Neural cell (in vitro differentiated cells): ENCODE measurements around the gene L3MBTL4. TPM values are rescaled to one million over a fixed set of nuclear protein-coding genes. Genes with fewer than 3 reads are reported as not detected.

Experiments used
- H2AFZ ChIP-seq: fragments of 200-600, 300-800 bp; sonication (generic), shearing (Covaris generic); 2 replicates; pipeline ENCODE4 v1.6.0; 2014; ENCODE audit warnings: low read depth, mild to moderate bottlenecking, antibody characterized with exemption, low read length, moderate library complexity
- H3F3A ChIP-seq: fragments of 200-600 bp; shearing (Covaris generic); 2 replicates; pipeline ENCODE4 v1.6.1; 2016; ENCODE audit warnings: mild to moderate bottlenecking, moderate library complexity, mixed read lengths, antibody characterized with exemption, low read length; ENCODE audit not compliant: insufficient read depth, poor library complexity, severe bottlenecking
- H3K27ac ChIP-seq: fragments of 200-600, 300-800 bp; sonication (generic), shearing (Covaris generic); 2 replicates; pipeline ENCODE4 v1.5.1; 2014; ENCODE audit warnings: mild to moderate bottlenecking, low read length, moderate library complexity
- H3K27me3 ChIP-seq: fragments of 300-800, 200-600 bp; sonication (generic), shearing (Covaris generic); 2 replicates; pipeline ENCODE4 v1.6.0; 2014; ENCODE audit warnings: mild to moderate bottlenecking, low read depth, low read length, moderate library complexity; ENCODE audit not compliant: insufficient read depth
- H3K36me3 ChIP-seq: fragments of 300-800, 200-600 bp; sonication (generic), shearing (Covaris generic); 2 replicates; pipeline ENCODE4 v1.5.1; 2014; ENCODE audit warnings: mild to moderate bottlenecking, antibody characterized with exemption, low read length, moderate library complexity; ENCODE audit not compliant: insufficient read depth
- H3K4me2 ChIP-seq: fragments of 300-800, 200-600 bp; sonication (generic), shearing (Covaris generic); 2 replicates; pipeline ENCODE4 v1.6.0; 2014; ENCODE audit warnings: mild to moderate bottlenecking, low read length
- H3K4me3 ChIP-seq: fragments of 300-800, 200-600 bp; sonication (generic), shearing (Covaris generic); 2 replicates; pipeline ENCODE4 v1.5.1; 2014; ENCODE audit warnings: mild to moderate bottlenecking, low read length, moderate library complexity
- H3K79me2 ChIP-seq: fragments of 200-600 bp; shearing (Covaris generic); replicated peaks from 2 replicates; pipeline ENCODE4 v1.6.0; 2014; ENCODE audit warnings: mild to moderate bottlenecking, low read length, moderate library complexity; ENCODE audit not compliant: insufficient read depth
- H3K9ac ChIP-seq: fragments of 300-800, 200-600 bp; sonication (generic), shearing (Covaris generic); 2 replicates; pipeline ENCODE4 v1.6.1; 2016; ENCODE audit warnings: mild to moderate bottlenecking, low read length, mixed read lengths
- H3K9me2 ChIP-seq: fragments of 200-600 bp; shearing (Covaris generic); 2 replicates; pipeline ENCODE4 v1.6.1; 2016; ENCODE audit warnings: mild to moderate bottlenecking, low read length, mixed read lengths; ENCODE audit not compliant: insufficient read depth
- H3K9me3 ChIP-seq: fragments of 200-600, 300-800 bp; sonication (generic), shearing (Covaris generic); 2 replicates; pipeline ENCODE4 v1.6.1; 2016; ENCODE audit warnings: mild to moderate bottlenecking, mixed run types, low read length, moderate library complexity, mixed read lengths
- H4K20me1 ChIP-seq: fragments of 200-600 bp; shearing (Covaris generic); 2 replicates; pipeline ENCODE4 v1.6.1; 2016; ENCODE audit warnings: mild to moderate bottlenecking, mixed run types; ENCODE audit not compliant: insufficient read depth
- EP300 ChIP-seq: fragments of 450-650 bp; conservative IDR thresholded peaks from 2 replicates; pipeline ENCODE4 v1.6.1; 2014; ENCODE audit warnings: antibody characterized with exemption, mild to moderate bottlenecking, moderate library complexity; ENCODE audit not compliant: poor library complexity, severe bottlenecking
- EZH2 ChIP-seq: fragments of 200-600, 300-800 bp; shearing (Covaris generic), sonication (generic); IDR thresholded peaks from 2 replicates; pipeline ENCODE4 v1.6.1; 2014; ENCODE audit warnings: antibody characterized with exemption, low read length, borderline replicate concordance, mild to moderate bottlenecking; ENCODE audit not compliant: insufficient read depth, poor library complexity, severe bottlenecking
- MXI1 ChIP-seq: fragments of 450-650 bp; conservative IDR thresholded peaks from 2 replicates; pipeline ENCODE4 v1.6.1; 2014; ENCODE audit warnings: antibody characterized with exemption, mild to moderate bottlenecking; ENCODE audit not compliant: poor library complexity, severe bottlenecking
- POLR2AphosphoS5 ChIP-seq: IDR thresholded peaks from 2 replicates; pipeline ENCODE4 v1.6.1; 2012
- RAD21 ChIP-seq: fragments of 450-650 bp; conservative IDR thresholded peaks from 2 replicates; pipeline ENCODE4 v1.6.1; 2014; ENCODE audit warnings: antibody characterized with exemption, mild to moderate bottlenecking, moderate library complexity
- SMC3 ChIP-seq: fragments of 450-650 bp; conservative IDR thresholded peaks from 2 replicates; pipeline ENCODE4 v1.6.1; 2014; ENCODE audit warnings: antibody characterized with exemption, mild to moderate bottlenecking, moderate library complexity; ENCODE audit not compliant: poor library complexity
- TAF1 ChIP-seq: IDR thresholded peaks from 2 replicates; pipeline ENCODE4 v1.6.1; 2012; ENCODE audit warnings: low read depth
- polyA plus RNA-seq: library from polyadenylated mRNA; depleted of rRNA; stranded (reverse); fragments of >200 nt; gene quantifications from 2 replicates; pipeline ENCODE4 v1.2.3, GENCODE V29; 2014
- TF ChIP-seq, protein P1 (sequence below): IDR thresholded peaks from 2 replicates; pipeline ENCODE4 v1.6.1; 2012; ENCODE audit warnings: borderline replicate concordance
- TF ChIP-seq, protein P2 (sequence below): fragments of 450-650 bp; IDR thresholded peaks from 2 replicates; pipeline ENCODE4 v1.5.1; 2014; ENCODE audit warnings: antibody characterized with exemption, mild to moderate bottlenecking, moderate library complexity; ENCODE audit not compliant: poor library complexity, severe bottlenecking

The L3MBTL4 gene
- polyA plus RNA-seq, 1 donor from 2014 or later: 0.90 TPM

DNA sequence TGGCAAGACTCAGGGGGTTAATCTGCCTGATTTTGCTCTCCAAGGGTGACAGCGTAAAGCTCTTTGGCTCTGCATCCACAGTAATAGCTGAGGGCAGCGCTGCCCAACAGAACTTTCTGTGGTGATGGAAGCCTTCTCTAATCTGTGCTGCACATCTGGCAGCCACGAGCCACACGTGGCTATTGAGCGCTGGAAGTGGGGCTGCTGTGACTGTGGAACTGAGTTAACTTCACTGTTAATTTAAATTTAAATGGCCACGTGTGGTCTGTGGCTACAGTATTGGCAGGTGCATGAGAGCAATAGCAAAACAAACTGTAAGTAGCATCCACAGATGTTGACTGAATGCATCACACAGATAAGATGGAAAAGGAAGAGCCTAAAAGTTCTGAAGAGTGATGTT is 472.1 kb downstream of the L3MBTL4 start (continued):
- no peak for TF ChIP-seq EZH2
- TF ChIP-seq MXI1: no peak

DNA sequence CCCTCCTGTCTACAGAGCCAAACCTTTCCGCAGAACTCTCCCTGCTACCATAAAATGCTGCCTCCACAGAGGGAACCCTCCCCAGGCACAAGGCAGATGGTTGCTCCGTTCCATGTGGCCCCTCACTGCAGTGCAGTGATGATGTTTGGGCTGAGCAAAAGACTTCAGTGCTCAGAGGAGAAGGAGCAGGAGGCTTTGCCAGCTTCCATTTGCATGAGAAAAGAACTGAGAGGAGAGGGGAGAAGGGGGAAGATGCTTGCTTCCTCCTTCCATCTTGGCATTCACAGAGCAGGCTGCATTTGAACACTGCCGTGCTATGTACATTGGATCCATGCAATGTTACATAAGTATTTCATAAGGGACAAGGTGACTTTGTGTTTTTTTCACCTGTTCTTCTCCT is 472.8 kb downstream of the L3MBTL4 start:
- Histone ChIP-seq H3K9ac (no peak overlapping the region), H2AFZ (no peak overlapping the region), H3K36me3 (no peaks in the 10 kb centered on the region), H3K4me3 (no peak overlapping the region), H3F3A (no peaks in the 10 kb centered on the region), H3K4me2 (no peak overlapping the region), H3K27ac (no peak overlapping the region), H3K79me2 (no peaks in the 10 kb centered on the region), H4K20me1 (no peaks in the 10 kb centered on the region), H3K9me2 (no peaks in the 10 kb centered on the region), H3K9me3 (no peaks in the 10 kb centered on the region), H3K27me3 (no peaks in the 10 kb centered on the region)
- TF ChIP-seq, protein P1, sequence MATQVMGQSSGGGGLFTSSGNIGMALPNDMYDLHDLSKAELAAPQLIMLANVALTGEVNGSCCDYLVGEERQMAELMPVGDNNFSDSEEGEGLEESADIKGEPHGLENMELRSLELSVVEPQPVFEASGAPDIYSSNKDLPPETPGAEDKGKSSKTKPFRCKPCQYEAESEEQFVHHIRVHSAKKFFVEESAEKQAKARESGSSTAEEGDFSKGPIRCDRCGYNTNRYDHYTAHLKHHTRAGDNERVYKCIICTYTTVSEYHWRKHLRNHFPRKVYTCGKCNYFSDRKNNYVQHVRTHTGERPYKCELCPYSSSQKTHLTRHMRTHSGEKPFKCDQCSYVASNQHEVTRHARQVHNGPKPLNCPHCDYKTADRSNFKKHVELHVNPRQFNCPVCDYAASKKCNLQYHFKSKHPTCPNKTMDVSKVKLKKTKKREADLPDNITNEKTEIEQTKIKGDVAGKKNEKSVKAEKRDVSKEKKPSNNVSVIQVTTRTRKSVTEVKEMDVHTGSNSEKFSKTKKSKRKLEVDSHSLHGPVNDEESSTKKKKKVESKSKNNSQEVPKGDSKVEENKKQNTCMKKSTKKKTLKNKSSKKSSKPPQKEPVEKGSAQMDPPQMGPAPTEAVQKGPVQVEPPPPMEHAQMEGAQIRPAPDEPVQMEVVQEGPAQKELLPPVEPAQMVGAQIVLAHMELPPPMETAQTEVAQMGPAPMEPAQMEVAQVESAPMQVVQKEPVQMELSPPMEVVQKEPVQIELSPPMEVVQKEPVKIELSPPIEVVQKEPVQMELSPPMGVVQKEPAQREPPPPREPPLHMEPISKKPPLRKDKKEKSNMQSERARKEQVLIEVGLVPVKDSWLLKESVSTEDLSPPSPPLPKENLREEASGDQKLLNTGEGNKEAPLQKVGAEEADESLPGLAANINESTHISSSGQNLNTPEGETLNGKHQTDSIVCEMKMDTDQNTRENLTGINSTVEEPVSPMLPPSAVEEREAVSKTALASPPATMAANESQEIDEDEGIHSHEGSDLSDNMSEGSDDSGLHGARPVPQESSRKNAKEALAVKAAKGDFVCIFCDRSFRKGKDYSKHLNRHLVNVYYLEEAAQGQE: no peak
- no peak for TF ChIP-seq TAF1
- no peak for TF ChIP-seq EZH2
- no peak for TF ChIP-seq RAD21
- no peak for TF ChIP-seq POLR2AphosphoS5
- no peak for TF ChIP-seq SMC3
- TF ChIP-seq, protein P2, sequence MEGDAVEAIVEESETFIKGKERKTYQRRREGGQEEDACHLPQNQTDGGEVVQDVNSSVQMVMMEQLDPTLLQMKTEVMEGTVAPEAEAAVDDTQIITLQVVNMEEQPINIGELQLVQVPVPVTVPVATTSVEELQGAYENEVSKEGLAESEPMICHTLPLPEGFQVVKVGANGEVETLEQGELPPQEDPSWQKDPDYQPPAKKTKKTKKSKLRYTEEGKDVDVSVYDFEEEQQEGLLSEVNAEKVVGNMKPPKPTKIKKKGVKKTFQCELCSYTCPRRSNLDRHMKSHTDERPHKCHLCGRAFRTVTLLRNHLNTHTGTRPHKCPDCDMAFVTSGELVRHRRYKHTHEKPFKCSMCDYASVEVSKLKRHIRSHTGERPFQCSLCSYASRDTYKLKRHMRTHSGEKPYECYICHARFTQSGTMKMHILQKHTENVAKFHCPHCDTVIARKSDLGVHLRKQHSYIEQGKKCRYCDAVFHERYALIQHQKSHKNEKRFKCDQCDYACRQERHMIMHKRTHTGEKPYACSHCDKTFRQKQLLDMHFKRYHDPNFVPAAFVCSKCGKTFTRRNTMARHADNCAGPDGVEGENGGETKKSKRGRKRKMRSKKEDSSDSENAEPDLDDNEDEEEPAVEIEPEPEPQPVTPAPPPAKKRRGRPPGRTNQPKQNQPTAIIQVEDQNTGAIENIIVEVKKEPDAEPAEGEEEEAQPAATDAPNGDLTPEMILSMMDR: no peak
- no peak for TF ChIP-seq EP300
- TF ChIP-seq MXI1: no peak

DNA sequence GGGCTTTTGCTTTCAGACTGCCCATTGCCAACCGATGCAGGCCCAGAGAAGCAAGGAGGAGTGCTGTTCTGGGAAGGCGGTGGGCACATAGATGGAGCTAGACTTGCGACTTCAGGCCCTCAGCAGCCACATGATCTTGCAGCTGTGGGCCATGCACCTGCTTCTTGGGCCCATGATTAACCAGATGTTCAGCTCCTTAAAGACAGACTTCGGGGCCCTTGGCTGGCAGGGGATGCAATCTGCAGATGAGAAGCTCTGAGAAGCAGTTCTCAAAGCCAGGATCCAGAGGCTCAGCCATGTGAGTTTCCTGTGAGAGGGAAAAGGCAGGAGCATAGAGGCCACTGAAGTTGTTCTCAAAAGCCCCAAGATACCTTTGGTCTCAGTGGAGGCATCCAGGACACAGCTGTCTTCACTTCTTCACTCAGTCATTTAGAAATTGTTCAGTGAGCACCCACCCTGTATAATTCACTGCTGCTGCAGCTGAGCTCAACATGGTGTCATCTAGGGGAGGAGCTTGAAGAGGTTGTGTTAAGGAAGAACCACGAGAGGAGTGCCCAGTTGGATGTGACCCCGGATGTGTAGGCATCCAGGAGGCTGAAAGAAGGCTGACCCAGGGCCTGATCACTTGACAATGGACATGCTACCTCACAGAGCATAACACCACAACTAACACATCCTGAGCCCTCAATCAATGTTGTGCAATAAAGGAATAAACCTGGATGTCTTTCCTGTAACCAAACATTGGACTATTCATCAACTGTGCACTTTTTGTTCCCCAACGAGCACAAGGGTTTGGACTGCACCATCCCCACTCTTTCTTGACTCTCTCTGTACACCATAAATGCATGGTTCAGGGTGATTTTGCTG is 474.7 kb downstream of the L3MBTL4 start:
- no peaks in the 10 kb centered on the region for H3F3A ChIP-seq
- no peaks in the 10 kb centered on the region for H4K20me1 ChIP-seq
- H3K4me3 ChIP-seq: no peak overlapping the region
- H3K27me3 ChIP-seq: no peaks in the 10 kb centered on the region
- no peak overlapping the region for H3K4me2 ChIP-seq
- no peaks in the 10 kb centered on the region for H3K9me3 ChIP-seq
- H3K9ac ChIP-seq: no peak overlapping the region
- no peak overlapping the region for H2AFZ ChIP-seq
- no peaks in the 10 kb centered on the region for H3K36me3 ChIP-seq
- no peaks in the 10 kb centered on the region for H3K79me2 ChIP-seq
- TF ChIP-seq, protein P2: no peak
- TF ChIP-seq SMC3 (no peak), POLR2AphosphoS5 (no peak), EZH2 (no peak), EP300 (no peak), RAD21 (no peak), TAF1 (no peak), MXI1 (no peak)
- TF ChIP-seq, protein P1: no peak
- H3K27ac ChIP-seq: no peak overlapping the region
- no peaks in the 10 kb centered on the region for H3K9me2 ChIP-seq
